Gastrocnemius medialis (tissue), 4 donors: ENCODE data around the gene MBOAT7. TPM values are rescaled to one million over a fixed set of nuclear protein-coding genes. Genes with fewer than 3 reads are reported as not detected.

ENCODE experiments used
- ATAC-seq, 2 donors: fragments of 150-250 bp; one replicate each; pipeline ENCODE4 v1.9.1; 2016
- DNase-seq, 2 donors: peaks; one replicate each; pipeline ENCODE4 v3.0.0-alpha.2; 2019
- H3K27ac ChIP-seq, 4 donors: fragments of 200-600 bp; sonication (generic); 1 replicate in 1 of 4; 2 replicates in 3 of 4; pipeline ENCODE4 v1.5.1; 2016 to 2018; ENCODE audit warnings: mild to moderate bottlenecking in 2 of 4, moderate library complexity in 1 of 4
- H3K27me3 ChIP-seq, 3 donors: fragments of 200-600 bp; sonication (generic) in 2 of 3; 1 replicate in 1 of 3; 2 replicates in 2 of 3; pipeline versions ENCODE4 v1.5.1 to v1.6.0; 2016 to 2019; ENCODE audit warnings: mild to moderate bottlenecking in 1 of 3, moderate library complexity in 1 of 3
- H3K36me3 ChIP-seq, 2 donors: fragments of 200-600 bp; sonication (generic) in 1 of 2; one replicate each; pipeline ENCODE4 v1.5.1; 2017 to 2018
- H3K4me1 ChIP-seq, 2 donors: fragments of 200-600 bp; sonication (generic) in 1 of 2; one replicate each; pipeline ENCODE4 v1.5.1; 2016 to 2017; ENCODE audit warnings: mild to moderate bottlenecking in 2 of 2
- H3K4me3 ChIP-seq, 4 donors: fragments of 200-600 bp; sonication (generic) in 3 of 4; 1 replicate in 1 of 4; 2 replicates in 3 of 4; pipeline ENCODE4 v1.5.1; 2016 to 2019; ENCODE audit warnings: mild to moderate bottlenecking in 2 of 4
- H3K9me3 ChIP-seq, 3 donors: fragments of 200-600 bp; sonication (generic) in 2 of 3; 1 replicate in 1 of 3; 2 replicates in 2 of 3; pipeline ENCODE4 v1.5.1; 2016 to 2019
- CTCF ChIP-seq, 5 experiments: fragments of 450-650 bp in 3 of 5; fragments of 200-600 bp in 2 of 5; sonication (generic) in 2 of 5; IDR thresholded peaks in 4 of 5; conservative IDR thresholded peaks in 1 of 5; 1 replicate in 4 of 5; 2 replicates in 1 of 5; pipeline ENCODE4 v1.5.1; 2016 to 2019; ENCODE audit warnings: antibody characterized with exemption in 5 of 5, mild to moderate bottlenecking in 3 of 5, moderate library complexity in 3 of 5
- POLR2A ChIP-seq, 2 donors: fragments of 450-650 bp; IDR thresholded peaks; one replicate each; pipeline ENCODE4 v1.6.1; 2017; ENCODE audit warnings: antibody characterized with exemption in 2 of 2, mild to moderate bottlenecking in 2 of 2, moderate library complexity in 2 of 2
- in situ Hi-C, 4 donors: fragments of 200-750 bp; cut with MboI; loops; one replicate each; pipeline versions ENCODE4 v1.15.0 to v1.8.0; 2017; ENCODE audit warnings: low sequenced_read_pairs in 4 of 4
- intact Hi-C: fragments of 100-400 bp; cut with DNase I; formaldehyde crosslinking; loops from one replicate; pipeline ENCODE4 v1.15.1; 2023; ENCODE audit warnings: low total_unique reads
- total RNA-seq, 4 donors: library from RNA; depleted of rRNA; stranded (reverse); fragments of >200 nt; gene quantifications; one replicate each; pipeline versions ENCODE4 v1.1.0 to v1.2.3, GENCODE V29; 2016

Gene MBOAT7
- total RNA-seq, 4 donors from 2014 or later, result 11.6 to 36.4 (median 19.3) TPM

- no peak for ATAC-seq
- Histone ChIP-seq H3K36me3 (peaks cover 2 to 97% of the 10 kb centered on the region in 2 donors), H3K9me3 (no peaks in the 10 kb centered on the region), H3K27ac (no peak overlapping the region), H3K27me3 (no peaks in the 10 kb centered on the region), H3K4me1 (no peaks in the 10 kb centered on the region), H3K4me3 (no peak overlapping the region)
- intact Hi-C loops, result no loop called here
- no peak for DNase-seq
- in situ Hi-C loops, result loop anchor here in 1 of 4 donors (25.0 kb wide), 1 partner anchor 988 kb away; the partner anchor contains the start of gene PPP1R12C
- TF ChIP-seq CTCF (IDR thresholded peaks at IDR 0.05 in 4 of 5, conservative IDR thresholded peaks at IDR 0.05 in 1 of 5) (no peak), POLR2A (IDR thresholded peaks at IDR 0.05) (no peak)
Observed at GRCh38 chr19:54124393-54124792, 65.0 kb downstream of the MBOAT7 start.

- H3K9me3 ChIP-seq, result no peaks in the 10 kb centered on the region
- intact Hi-C loops, result no loop called here
- no peak for TF ChIP-seq POLR2A (IDR thresholded peaks at IDR 0.05)
- TF ChIP-seq CTCF (IDR thresholded peaks at IDR 0.05 in 4 of 5, conservative IDR thresholded peaks at IDR 0.05 in 1 of 5), result no peak
- no peak overlapping the region for H3K27ac ChIP-seq
- in situ Hi-C loops, result loop anchor here in 1 of 4 donors (25.0 kb wide), 1 partner anchor 989 kb away; the partner anchor contains the start of gene PPP1R12C
- no peaks in the 10 kb centered on the region for H3K27me3 ChIP-seq
- no peak for DNase-seq
- H3K36me3 ChIP-seq, result peaks cover 2 to 95% of the 10 kb centered on the region in 2 donors
- no peak for ATAC-seq
- H3K4me1 ChIP-seq, result no peaks in the 10 kb centered on the region
- no peak overlapping the region for H3K4me3 ChIP-seq
Observed at GRCh38 chr19:54123682-54124081, 65.7 kb downstream of the MBOAT7 start.

Other genes with a start within 250 kb of the MBOAT7 start
- under 1 TPM; 0.02 to 0.10 (median 0.05) TPM for gene CACNG8, start 226.6 kb downstream of the MBOAT7 start, total RNA-seq
- gene CACNG6, start 197.9 kb downstream of the MBOAT7 start, total RNA-seq, result 10 to 100 TPM; 25.2 to 50.3 (median 31.0) TPM
- gene VSTM1, start 125.7 kb downstream of the MBOAT7 start, total RNA-seq, result not detected
- gene TARM1, start 108.2 kb downstream of the MBOAT7 start, total RNA-seq, result not detected
- gene OSCAR, start 88.8 kb downstream of the MBOAT7 start, total RNA-seq, result 1 to 10 TPM in 1 of 4 donors, under 1 TPM in 2, not detected in 1; 0.29 to 3.0 (median 0.69) TPM
- gene NDUFA3, start 86.7 kb downstream of the MBOAT7 start, total RNA-seq, result 10 to 100 TPM; 29.5 to 84.9 (median 60.6) TPM
- gene TFPT, start 73.9 kb downstream of the MBOAT7 start, total RNA-seq, result 10 to 100 TPM in 3 of 4 donors, 1 to 10 TPM in 1; 7.5 to 18.1 (median 17.5) TPM
- 10 to 100 TPM; 26.6 to 39.4 (median 37.2) TPM for gene PRPF31, start 73.8 kb downstream of the MBOAT7 start, total RNA-seq
- gene CNOT3, start 51.8 kb downstream of the MBOAT7 start, total RNA-seq, result 10 to 100 TPM in 2 of 4 donors, 1 to 10 TPM in 2; 5.1 to 14.0 (median 10.2) TPM
- gene LENG1, start 29.9 kb downstream of the MBOAT7 start, total RNA-seq, result 10 to 100 TPM in 3 of 4 donors, 1 to 10 TPM in 1; 6.5 to 14.2 (median 11.9) TPM
- 1 to 10 TPM in 1 of 4 donors, under 1 TPM in 1, not detected in 2; 0.87 to 1.6 TPM for gene TMC4, start 16.4 kb downstream of the MBOAT7 start, total RNA-seq
- gene TSEN34, start 1.7 kb upstream of the MBOAT7 start, total RNA-seq, result 10 to 100 TPM; 40.9 to 48.9 (median 43.9) TPM
- 1,000 to 10,000 TPM; 1,002 to 1,381 (median 1,253) TPM for gene RPS9, start 11.3 kb upstream of the MBOAT7 start, total RNA-seq
- gene LILRB3, start 33.4 kb upstream of the MBOAT7 start, total RNA-seq, result 1 to 10 TPM in 2 of 4 donors, under 1 TPM in 1, not detected in 1; 0.51 to 7.1 (median 3.6) TPM
- gene LILRA6, start 53.2 kb upstream of the MBOAT7 start, total RNA-seq, result 1 to 10 TPM in 1 of 4 donors, under 1 TPM in 2, not detected in 1; 0.19 to 1.1 (median 0.52) TPM
- gene LILRB5, start 67.7 kb upstream of the MBOAT7 start, total RNA-seq, result 1 to 10 TPM in 3 of 4 donors, under 1 TPM in 1; 0.70 to 5.9 (median 3.3) TPM
- 1 to 10 TPM in 3 of 4 donors, under 1 TPM in 1; 0.61 to 1.3 (median 1.2) TPM for gene LILRB2, start 91.5 kb upstream of the MBOAT7 start, total RNA-seq
- gene LILRA5, start 123.6 kb upstream of the MBOAT7 start, total RNA-seq, result 1 to 10 TPM in 2 of 4 donors, under 1 TPM in 1, not detected in 1; 0.98 to 2.4 (median 1.1) TPM
- gene LILRA4, start 149.6 kb upstream of the MBOAT7 start, total RNA-seq, result not detected
- gene LAIR1, start 175.4 kb upstream of the MBOAT7 start, total RNA-seq, result 1 to 10 TPM in 3 of 4 donors, under 1 TPM in 1; 0.12 to 3.5 (median 2.9) TPM
- gene TTYH1, start 225.9 kb upstream of the MBOAT7 start, total RNA-seq, result under 1 TPM in 1 of 4 donors, not detected in 3; 0.41 TPM